ENCODE data around the gene TECPR1. TPM values are rescaled to one million over a fixed set of nuclear protein-coding genes. Genes with fewer than 3 reads are reported as not detected.

TECPR1 gene
- total and polyA plus RNA-seq, 7 donors: 7.7 to 38.2 (median 12.6) TPM

GRCh38 chr7:98295467-98296192 lies 43.6 kb upstream of the TECPR1 start:
- Histone ChIP-seq H3K36me3 (peaks cover 10 to 40% (median 26%) of the 10 kb centered on the region in 4 donors), H3K4me3 (no peak overlapping the region), H3K27ac (no peak overlapping the region), H3K9me3 (no peaks in the 10 kb centered on the region), H3K4me1 (peaks cover 0 to 17% (median 3%) of the 10 kb centered on the region in 4 donors), H3K27me3 (no peaks in the 10 kb centered on the region)
- intact Hi-C loops (cut with DNase I): no loop called here
- DNase-seq: no peak
- 86 to 89% methylated on average over 19 of the region's 19 CpGs for WGBS, 2 donors
- TF ChIP-seq POLR2A (IDR thresholded peaks at IDR 0.05): no peak
- TF ChIP-seq CTCF (IDR thresholded peaks at IDR 0.05): no peak
- no peak for TF ChIP-seq EP300 (IDR thresholded peaks at IDR 0.05)
- no peak for TF ChIP-seq POLR2AphosphoS5 (IDR thresholded peaks at IDR 0.05)

- no peak overlapping the region for H3K4me3 ChIP-seq
- H3K27me3 ChIP-seq: no peaks in the 10 kb centered on the region
- 31 to 47% methylated on average over 14 of the region's 14 CpGs for WGBS, 2 donors
- DNase-seq: no peak
- TF ChIP-seq CTCF (IDR thresholded peaks at IDR 0.05): peak in 2 of 4 experiments; percentile 29 to 41
- TF ChIP-seq EP300 (IDR thresholded peaks at IDR 0.05): no peak
- no peak overlapping the region for H3K27ac ChIP-seq
- intact Hi-C loops (cut with DNase I): no loop called here
- peaks cover 0 to 17% (median 3%) of the 10 kb centered on the region in 4 donors for H3K4me1 ChIP-seq
- H3K36me3 ChIP-seq: peaks cover 10 to 40% (median 26%) of the 10 kb centered on the region in 4 donors
- H3K9me3 ChIP-seq: no peaks in the 10 kb centered on the region
These were observed 42.9 kb upstream of the TECPR1 start for GRCh38 chr7:98294798-98295382.

- Histone ChIP-seq H3K36me3 (peaks cover 12 to 42% (median 26%) of the 10 kb centered on the region in 4 donors), H3K4me3 (no peak overlapping the region), H3K4me1 (peaks cover 0 to 22% (median 5%) of the 10 kb centered on the region in 4 donors), H3K9me3 (no peaks in the 10 kb centered on the region), H3K27ac (no peak overlapping the region), H3K27me3 (no peaks in the 10 kb centered on the region)
- 78 to 88% methylated on average over 15 of the region's 15 CpGs for WGBS, 2 donors
- intact Hi-C loops (cut with DNase I): no loop called here
- no peak for TF ChIP-seq POLR2A (IDR thresholded peaks at IDR 0.05)
- no peak for TF ChIP-seq POLR2AphosphoS5 (IDR thresholded peaks at IDR 0.05)
- TF ChIP-seq CTCF (IDR thresholded peaks at IDR 0.05): no peak
- TF ChIP-seq EP300 (IDR thresholded peaks at IDR 0.05): no peak
- no peak for DNase-seq
These were observed 42.3 kb upstream of the TECPR1 start for GRCh38 chr7:98294326-98294725.

- WGBS, 2 donors: 85 to 90% methylated on average over 13 of the region's 13 CpGs
- no peak for TF ChIP-seq POLR2AphosphoS5 (IDR thresholded peaks at IDR 0.05)
- no peak for TF ChIP-seq POLR2A (IDR thresholded peaks at IDR 0.05)
- TF ChIP-seq EP300 (IDR thresholded peaks at IDR 0.05): no peak
- no peak for TF ChIP-seq CTCF (IDR thresholded peaks at IDR 0.05)
- no peaks in the 10 kb centered on the region for H3K9me3 ChIP-seq
- H3K27ac ChIP-seq: no peak overlapping the region
- H3K36me3 ChIP-seq: peaks cover 16 to 47% (median 26%) of the 10 kb centered on the region in 4 donors
- no peak overlapping the region for H3K4me3 ChIP-seq
- intact Hi-C loops (cut with DNase I): no loop called here
- H3K27me3 ChIP-seq: no peaks in the 10 kb centered on the region
- H3K4me1 ChIP-seq: peaks cover 0 to 27% (median 8%) of the 10 kb centered on the region in 4 donors
- DNase-seq: no peak
These were observed 41.7 kb upstream of the TECPR1 start for GRCh38 chr7:98293746-98294145.
